GM04504 (cell line): ENCODE data around the gene SLC35F3.

ENCODE experiments used
- DNase-seq: peaks from one replicate; pipeline ENCODE4 v3.0.0-alpha.2; 2012; ENCODE audit warnings: low read depth

The SLC35F3 gene

DNA sequence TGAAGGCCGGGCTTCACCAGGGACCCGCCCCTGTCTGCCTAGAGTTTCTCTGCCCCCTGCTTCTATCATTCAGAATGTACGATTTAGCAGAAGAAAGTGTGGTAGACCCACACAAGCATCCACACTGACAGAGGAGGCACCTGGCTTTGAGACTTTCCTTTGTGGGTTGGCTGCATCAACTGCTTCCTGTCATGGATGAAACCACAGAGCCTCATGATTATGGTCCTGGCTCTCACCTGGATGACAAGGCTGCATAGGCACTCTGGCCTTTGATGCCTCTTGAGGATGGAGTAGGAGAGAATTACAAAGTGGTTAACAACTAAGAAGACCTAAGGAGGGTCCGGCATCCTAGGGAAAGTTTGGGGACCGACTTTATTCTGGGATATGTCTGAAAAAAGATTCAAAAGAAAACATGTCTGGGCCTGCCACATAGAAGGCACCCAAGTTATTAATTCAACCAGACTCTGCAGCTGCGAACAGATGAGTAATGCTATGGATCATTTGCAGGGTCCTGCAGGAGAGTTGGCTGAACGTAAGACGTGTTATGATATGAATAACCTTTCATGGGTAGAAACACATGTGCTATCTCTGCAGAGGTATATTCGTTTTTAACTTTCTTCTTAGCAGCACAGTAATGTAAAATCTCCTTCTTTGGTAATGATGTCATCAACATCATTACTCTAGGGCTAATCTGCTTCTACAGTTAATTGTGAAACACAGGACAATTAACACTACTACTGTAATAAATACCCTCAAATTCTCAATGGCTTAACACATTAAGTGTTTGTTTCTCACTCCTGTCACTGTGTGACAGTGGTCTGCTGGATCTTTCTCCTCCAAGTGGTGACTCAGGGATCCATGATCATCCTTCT, 136.2 kb downstream of the SLC35F3 start:
- no peak for DNase-seq

DNA sequence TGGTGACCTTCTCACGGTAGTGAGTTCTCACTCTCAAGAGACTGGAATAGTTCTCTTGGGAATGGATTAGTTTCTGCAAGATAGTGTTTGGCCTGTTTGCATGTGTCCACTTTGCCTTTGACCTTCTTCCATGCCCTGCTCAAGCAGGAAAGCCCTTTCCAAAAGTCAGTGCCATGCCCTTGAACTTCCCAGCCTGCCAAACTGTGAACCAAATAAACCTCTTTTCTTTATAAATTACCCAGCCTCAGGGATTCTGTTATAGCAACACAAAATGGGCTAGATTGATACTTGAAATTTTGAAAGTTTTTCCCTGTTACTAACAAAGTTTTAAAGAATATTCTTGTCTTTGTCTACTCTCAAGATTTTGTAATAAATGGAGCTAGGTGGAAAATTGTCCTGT, 139.6 kb downstream of the SLC35F3 start:
- no peak for DNase-seq

DNA sequence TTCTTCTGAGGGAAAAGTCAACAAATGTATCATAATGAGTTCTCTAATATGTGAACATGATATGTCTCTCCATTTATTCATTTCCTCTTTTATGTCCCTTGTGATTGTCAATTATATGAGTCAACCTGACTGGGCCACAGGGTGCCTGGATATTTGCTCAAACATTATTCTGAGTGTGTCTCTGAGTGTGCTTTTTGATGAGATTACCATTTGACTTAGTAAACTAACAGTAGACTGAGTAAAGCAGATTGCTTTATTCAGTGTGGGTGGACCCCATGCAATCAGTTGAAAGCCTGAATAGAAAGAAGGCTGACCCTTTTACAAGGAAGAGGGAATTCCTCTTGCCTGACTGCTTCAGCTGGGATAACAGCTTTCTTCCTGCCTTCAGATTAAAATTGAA, 142.6 kb downstream of the SLC35F3 start:
- no peak for DNase-seq

DNA sequence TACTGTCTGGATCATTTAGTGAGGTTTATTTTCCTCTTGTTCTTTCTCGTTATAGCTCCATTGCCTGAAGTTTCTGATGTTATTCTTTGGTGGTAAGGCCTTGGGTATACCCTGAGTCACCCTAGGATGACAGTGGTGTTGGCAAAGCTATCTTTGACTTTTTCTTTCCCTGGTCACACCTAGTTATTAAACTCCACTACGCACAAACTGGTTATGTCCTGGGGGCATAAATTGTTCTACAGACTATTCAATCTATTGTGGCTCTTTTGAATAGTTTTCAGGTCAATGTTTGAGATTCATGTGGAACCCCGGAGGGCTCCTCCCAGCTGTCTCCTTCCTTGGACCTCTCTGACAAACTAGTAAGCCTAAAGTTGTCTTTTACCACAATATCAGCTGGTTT, 157.7 kb downstream of the SLC35F3 start:
- no peak for DNase-seq

DNA sequence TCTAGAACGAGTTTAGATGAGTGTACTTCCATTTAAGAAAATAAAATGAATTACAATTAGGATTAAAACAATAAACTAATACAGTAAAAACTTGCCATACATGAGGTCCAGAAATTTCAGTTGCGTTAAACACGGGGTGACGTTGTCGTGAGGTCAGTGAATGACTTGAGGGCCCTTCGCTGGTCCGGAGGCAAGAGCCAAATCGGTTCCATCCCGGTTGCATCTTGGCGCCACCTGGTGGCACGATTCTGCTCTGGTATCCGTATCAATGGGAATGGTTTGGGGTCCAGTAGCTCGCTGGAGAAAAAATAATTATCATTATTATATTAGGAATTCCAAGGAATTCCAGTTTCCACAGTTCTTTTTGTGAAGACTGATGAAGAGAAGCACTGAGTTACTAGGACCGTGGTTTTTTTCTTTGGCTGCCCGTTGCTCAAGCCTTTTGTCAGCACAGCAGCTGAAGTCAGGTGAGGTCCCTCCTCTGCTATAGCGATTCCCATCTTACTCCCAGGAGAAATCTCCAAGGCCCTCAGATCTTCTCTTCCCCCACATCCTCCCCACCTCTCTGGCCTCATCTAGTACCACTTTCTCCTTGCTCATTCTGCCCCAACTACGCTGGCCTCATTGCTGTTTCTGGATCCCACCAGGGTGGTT, 161.4 kb downstream of the SLC35F3 start:
- peak; percentile 16 for DNase-seq

DNA sequence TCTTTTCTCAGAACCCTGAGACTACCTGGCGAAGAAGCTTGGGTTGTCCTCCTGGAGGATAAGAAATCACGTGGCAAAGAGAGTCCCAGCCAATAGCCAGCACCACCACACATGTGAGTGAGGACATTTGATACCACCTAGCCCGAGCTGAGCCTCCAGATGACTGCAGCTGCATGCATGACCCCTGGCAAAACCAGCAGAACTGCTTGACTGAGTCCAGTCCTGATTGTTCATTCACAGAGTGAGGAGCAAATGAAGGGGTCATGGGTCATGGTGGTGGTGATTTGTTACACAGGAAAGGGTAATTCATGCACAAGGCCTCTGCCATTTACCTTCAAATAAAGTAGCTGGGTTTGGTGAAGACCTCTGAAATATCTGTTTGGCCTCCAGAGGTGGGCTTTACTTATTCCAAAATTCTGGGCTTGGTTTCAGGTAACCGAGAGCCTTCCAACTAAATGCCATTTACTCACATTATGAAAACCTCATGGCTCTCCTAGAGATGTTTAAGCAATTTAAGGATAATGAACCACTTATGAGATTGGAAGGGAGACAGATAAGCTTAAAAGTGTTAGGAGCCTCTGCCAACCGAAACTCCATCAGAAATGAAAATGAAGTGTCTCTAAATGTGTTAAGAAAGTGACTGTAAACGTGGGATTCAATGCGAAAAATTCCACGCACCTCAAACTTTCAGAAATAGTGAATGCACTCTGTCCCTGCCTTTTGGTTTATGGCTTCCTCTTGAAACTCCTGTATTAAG, 163.3 kb downstream of the SLC35F3 start:
- no peak for DNase-seq

DNA sequence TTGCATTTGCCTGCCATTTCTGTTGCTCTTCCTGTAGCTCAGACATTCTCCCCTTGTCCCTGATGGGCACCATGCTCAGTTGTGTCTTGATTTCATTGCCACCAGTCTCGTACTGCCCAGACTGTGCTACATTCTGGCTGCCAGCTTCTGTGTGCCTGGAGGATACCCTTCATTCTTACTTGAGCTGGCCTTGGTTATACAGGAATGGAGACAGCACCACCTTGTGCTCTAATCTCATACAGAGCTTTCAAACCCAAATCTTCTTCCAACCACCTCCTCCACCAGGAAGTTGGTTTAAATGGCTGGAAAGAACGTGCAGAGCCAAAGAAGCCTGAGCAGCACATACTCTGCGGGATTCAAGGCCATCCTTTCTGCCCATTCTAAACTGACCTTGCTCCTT, 165.3 kb downstream of the SLC35F3 start:
- no peak for DNase-seq

DNA sequence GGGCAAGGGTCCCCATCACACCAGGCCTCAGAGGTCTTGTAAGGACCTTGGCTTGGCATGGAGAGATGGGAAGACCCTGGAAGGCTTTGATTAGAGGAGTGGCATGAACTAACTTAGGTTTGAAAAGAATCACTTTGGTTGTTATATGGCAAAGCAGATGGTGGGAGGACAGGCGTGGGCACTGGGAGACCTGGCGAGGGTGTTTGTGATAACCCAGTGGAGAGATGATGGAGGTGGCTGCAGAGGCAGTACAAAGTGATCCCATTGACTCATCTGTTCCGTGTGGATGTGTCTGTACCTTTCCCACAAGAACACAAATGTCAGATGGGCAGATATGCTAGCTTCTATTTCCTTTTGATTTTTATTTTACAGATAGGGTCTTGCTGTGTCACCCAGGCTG, 168.3 kb downstream of the SLC35F3 start:
- DNase-seq, result no peak

DNA sequence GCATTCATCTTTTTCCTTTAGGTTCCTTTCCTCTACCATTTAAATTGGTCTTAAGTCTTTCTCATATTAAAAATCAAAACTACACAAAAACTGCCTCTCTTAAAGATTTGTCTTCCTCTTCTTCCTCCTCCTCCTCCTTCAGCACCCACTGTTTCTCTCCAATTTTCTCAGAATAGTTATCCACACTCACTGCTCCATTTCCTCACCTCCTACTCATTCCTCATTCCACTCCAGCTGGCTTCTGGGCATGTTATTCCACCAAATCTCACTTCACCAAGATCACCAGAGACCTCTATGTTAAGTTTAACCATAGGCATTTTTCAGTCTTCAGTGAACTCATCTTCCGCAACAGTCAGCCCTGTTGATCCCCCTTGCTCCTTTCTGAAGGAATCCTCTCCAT, 173.7 kb downstream of the SLC35F3 start:
- DNase-seq, result no peak

DNA sequence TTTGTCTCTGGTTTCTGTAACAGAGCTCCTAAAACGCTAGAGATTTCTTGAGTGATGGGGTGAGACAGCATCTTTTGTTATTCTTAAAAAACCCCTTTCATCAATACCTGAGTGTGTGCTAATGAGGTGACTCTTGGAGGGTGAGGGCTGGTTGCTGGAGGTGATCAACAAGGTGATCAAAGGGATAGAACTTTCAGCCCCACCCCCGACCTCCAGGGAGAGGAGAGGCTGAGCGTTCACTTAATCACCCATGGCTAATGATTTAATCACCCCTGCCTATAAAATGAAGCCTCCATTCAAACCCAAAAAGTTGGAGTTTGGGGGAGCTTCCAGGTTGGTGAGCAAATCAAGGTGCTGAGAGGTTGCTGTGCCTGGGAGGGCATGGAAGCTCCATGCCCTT, 175.4 kb downstream of the SLC35F3 start:
- DNase-seq, result no peak

DNA sequence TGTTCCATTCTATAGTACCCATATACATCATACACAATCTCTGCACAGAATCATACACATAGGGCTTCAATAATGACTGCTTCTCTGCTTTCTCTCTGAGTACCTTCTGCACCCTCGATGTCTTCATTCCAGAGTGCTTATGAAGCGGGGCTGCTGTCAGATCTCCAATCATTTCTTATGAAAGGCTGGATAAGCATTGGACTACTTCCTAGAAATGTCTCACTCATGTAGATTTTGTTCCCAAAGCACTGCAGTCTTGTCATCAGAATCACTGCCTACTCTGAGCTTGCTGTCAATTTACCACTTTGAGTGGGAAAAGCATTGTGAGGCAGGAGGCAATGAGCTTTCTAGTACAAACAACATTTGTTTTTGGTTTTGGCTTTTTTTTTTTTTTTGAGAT, 179.0 kb downstream of the SLC35F3 start:
- no peak for DNase-seq

DNA sequence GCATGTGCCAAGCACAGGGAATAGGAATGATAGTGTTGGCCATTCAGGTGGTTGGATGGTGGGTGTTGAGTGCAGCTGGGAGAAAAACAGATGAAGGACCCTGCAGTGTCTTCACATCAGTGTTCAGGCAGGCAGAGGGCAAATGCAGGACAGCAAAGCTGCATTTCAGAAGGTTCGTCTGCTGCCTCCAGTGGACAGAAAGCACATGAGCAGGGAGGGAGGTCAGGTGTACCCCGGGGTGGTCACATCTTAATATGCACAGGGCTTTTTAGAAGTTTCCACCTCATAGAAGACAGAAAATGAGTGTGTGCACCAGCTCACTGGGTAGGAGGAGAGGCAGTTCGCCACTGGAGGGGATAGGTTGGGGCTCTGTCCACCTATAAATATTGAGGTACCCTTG, 184.9 kb downstream of the SLC35F3 start:
- no peak for DNase-seq

DNA sequence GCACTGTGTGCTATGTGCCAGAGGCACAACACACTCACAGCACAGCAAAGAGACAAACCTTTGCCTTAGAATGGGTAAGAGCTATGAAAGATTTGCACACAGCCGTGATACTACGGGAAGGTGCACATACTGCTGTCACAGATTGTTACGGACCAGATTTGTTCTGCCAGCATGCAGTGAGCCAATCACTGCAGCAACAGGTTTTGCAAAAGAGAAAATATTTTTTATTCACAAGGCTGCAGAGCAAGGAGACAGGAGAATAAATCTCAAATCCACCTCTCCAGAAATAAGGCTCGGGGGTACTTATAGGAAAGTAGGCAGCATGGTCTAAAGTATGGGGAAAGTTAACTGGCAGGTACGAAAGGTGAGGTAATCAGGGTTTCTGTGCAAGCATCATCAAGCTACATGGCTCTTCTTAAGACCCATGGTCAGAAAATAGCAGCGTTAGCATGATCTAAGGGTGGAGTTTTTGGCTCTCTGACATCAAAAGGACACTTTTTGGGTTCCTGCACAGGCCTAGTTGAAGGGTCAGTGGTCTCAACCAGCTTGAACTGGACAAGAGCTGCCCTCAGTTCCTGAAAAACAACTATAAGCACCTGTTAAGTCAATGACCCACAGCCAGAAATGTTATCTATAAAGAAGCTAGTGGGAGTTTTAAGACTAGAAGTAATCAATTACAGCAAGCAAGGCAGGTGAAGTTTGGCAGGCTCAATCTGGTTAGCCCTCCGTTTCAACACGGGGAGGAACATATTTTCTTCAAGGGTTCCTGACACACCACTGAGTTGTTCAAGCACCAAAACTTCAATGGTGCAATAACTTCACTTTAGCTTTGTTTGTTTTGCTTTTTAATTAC, 186.0 kb downstream of the SLC35F3 start:
- no peak for DNase-seq

DNA sequence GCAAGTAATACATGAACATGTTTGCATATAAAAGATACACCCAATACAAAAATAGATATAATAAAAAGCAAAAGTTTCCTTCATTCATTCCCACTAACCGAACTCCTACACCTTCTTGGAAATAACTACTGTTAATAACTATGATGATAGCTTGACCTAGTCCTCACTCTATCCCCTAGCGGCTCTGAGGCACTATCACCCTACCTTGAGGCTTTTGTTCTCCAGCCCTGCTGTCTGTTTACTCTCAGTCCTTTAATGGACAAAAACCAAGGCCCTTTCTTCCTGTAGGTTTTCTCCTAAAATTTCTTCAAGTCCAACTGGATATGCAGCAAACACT, 186.6 kb downstream of the SLC35F3 start:
- DNase-seq, result no peak

DNA sequence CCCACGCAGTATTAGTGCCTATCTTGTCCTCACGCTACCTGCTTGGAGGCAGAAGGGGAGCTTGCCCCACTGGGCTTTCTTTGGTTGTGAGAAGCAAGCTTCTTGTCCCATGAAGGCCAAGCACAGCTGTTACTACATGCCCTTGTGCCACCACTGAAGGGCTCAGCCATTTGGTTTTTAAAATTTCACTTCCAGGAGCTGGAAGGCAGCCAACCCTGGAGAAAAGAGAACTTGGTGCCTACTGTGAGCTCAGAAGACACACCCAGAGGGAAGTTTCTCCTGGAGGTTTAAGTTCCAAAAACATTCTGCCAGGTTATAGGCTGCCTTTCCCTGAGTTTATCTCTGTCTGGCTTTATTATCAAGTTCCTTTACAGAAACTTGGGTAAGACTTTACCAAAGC, 187.4 kb downstream of the SLC35F3 start:
- DNase-seq, result no peak

DNA sequence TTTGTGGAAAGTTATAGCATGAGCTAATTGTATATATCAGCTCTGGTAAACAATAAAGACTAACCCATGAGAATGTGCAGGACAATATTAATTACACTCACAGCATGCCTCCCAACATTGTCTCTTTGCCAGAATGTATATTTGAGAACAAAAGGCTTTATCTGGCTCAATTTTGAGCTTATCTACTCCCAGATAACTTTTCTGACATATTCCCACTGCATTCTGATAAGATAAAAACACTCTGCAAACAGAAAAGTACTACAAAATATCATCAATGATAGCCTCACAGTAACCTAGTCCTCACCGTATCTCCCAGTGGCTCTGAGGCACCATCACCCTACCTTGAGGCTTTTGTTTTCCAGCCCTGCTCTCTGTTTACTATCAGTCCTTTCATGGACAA, 188.6 kb downstream of the SLC35F3 start:
- DNase-seq, result no peak

DNA sequence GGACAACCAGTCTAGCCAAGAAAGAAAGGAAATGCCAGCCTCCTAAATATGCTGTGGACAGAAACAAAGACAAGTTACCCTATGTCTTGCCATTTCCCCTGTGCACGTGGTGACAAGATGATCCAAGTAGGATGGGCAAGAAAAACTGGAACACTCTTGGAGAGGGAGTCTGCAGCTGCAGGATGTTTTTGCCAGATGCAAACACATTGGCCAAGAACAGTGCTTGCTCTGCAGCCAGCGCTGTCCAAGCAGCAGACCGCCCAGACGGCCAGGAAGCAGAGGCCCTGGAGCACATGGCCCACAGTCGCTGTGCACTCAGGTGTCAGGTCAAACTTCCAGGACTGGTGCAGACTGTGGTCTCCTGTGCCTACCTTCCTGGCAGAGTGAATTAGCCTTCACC, 189.3 kb downstream of the SLC35F3 start:
- no peak for DNase-seq

DNA sequence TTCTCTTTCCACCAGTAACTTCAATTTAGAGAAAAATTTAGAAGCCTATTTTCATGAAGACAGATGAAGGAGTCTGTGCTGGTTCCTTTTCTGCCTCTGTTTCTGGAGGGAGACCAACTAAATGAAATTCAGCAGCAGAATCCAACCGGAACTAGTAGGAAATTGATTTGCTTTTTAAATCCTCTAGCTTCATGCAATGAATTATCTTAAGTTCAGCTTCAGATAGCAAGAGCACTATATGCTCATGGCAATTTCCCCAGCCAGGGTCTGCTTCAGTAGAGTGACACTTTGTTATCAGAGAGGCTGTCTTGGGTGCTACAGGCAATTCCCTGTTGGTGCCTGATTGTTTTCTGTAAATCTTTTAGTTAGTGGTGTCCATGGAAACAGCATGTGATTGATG, 189.7 kb downstream of the SLC35F3 start:
- DNase-seq, result no peak

DNA sequence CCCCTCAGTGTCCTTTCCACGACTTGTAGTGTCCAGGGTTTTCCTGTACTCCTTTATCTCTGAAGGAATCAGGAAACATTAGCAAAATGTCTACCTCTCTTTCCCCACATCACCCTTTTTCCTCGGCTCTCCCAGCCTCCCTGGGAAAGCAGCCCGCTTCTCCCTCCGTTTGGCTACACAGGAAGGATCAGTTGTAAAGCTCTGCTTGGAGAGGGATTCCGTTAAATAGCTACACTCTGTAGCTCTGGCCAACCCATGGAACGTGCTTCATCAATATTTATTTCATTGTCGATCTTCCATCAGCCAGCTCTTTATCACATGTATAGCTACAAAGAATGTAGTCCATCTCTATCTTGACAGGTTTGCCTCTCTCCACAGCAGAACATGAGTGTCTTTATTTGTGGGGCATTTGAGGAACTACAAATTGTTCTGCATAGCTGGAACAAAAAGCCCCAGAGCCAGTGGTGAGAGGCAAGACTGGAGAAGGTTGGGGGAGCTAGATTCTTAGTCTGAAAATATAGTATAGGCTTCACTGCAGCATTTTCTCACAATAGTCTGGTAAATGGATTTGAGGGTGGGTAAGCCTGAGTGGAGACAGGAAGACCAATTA, 191.8 kb downstream of the SLC35F3 start:
- no peak for DNase-seq

DNA sequence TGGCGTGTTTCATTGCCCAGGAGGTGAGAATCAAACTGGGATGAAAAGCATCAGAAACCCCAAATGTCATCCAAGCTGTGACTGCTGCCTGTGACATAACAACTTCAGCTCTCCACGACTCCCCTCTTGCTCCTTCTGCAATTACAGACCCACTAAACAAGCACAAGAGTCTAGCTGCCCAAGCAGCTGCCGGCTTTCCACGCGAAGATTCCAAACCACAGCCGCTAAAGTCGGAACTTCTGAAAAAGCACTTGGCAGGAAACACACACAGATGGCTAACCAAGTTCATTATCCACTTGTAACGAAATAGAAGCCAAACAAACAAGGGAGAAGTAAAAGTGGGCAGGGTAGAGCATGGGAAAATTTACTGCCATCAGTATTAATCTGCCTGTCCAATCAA, 198.1 kb downstream of the SLC35F3 start:
- DNase-seq, result no peak

DNA sequence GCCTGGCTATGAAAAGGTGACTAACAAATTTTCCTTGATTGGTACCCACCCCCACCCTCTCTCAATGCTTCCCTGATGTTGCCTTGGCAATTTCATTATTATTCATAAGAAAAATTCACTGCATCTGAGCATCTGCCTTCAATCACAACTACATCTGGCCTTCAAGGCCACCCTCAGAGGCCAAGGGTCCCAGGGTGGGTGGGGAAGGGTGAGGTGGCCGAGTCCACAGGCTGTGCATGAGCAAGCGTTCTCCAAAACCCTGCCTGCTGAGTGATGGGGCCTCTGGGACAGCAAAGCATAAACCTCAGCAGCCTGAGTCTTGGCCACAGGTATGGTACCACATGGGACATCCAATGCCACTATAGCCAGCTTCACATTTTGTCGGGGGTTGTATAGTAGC, 198.7 kb downstream of the SLC35F3 start:
- DNase-seq, result no peak

DNA sequence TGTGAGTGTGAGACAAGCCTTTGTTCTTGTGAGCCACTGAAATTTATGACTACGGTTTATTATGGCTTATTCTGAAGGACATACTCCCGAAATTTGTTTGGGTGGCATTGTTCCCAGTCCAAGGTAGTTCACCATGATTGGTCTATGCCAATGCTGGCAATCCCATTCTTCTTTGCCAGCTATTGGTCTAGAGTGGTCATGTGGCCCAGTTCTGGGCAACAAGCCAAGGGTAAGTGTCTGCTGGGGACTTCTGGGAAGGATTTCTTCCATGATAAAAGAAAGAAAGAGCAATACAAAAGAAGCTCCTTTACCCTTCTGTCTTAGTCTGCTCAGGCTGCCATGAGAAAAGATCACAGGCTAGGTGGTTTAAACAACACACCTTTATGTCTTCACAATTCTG, 201.6 kb downstream of the SLC35F3 start:
- no peak for DNase-seq
